UCSD-AML1 (cell line): Measurements from ENCODE around the gene MRPS26.
"Not testable (repeated sequence)": the region's sequence is repeated elsewhere in the genome, so short reads cannot be mapped to it uniquely, and the experiment has no call there.

Experiments used
- DNase-seq: peaks from one replicate; lab custom pipeline; 2025; ENCODE audit not compliant: unreplicated experiment; lab: John Stamatoyannopoulos, UW

The MRPS26 gene

DNA sequence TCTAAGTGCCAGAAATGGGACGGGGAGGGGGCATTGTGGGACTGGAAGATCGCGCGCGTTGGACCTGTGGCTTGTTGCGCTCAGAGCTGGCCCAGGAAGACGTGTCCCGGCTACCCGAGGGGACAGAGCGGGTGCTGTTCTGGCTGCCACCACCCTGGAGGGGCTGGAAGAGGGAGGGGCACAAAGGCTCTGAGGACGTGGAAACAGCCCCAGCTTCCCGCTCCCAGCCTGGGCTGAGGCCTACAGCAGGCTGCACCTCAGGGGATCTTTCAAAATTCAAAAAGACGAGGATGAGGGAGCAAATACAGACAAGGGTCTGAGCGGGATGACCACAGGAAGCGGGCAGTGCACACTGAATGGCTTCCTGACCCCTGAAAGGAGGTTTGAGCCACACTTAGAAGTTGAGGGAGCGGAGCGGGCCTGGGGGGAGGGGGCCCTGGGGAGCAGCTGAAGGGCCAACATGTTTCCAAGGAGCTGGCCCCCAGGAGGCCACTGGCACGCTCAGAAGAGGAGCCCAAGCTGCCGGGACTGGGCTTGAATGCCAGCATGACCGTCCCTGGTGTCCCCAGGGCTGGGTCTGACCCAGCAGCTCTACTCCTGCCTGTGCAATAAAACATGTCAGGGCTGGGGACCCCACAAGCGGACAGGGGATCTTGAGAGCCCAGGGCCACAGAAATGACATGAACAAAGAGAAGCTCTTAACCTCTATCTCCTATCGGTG lies 26.8 kb downstream of the MRPS26 start:
- no peak for DNase-seq

DNA sequence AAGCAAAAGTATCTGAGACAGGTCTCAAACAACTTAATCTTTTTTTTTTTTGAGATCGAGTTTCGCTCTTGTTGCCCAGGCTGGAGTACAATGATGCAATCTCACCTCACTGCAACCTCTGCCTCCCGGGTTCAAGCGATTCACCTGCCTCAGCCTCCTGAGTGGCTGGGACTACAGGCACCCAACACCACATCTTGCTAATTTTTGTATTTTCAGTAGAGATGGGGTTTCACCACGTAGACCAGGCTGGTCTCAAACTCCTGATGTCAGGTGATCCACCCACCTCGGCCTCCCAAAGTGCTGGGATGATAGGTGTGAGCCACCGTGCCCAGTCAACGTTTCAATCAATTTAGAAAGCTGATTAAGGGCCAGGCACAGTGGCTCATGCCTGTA lies 27.4 kb downstream of the MRPS26 start:
- not testable (repeated sequence) for DNase-seq

- peak; percentile 46 for DNase-seq
Measured at GRCh38 chr20:3074812-3075211, 29.0 kb downstream of the MRPS26 start.

DNA sequence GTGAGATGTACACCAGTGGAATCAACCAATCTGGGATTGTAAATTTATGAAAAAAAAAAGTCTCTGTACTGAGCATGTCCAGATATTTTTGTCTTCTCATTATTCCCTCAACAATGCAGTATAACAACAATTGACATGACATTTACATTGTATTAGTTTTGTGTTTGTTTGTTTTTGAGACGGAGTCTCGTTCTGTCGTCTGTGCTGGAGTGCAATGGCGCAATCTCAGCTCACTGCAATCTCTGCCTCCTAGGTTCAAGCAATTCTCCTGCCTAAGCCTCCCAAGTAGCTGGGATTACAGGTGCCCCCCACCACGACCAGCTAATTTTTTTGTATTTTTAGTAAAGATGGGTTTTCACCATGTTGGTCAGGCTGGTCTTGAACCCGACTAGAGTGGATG lies 29.5 kb downstream of the MRPS26 start:
- not testable (repeated sequence) for DNase-seq

GRCh38 chr20:3077618-3078134 lies 31.8 kb downstream of the MRPS26 start:
- peak; percentile 24 for DNase-seq

DNA sequence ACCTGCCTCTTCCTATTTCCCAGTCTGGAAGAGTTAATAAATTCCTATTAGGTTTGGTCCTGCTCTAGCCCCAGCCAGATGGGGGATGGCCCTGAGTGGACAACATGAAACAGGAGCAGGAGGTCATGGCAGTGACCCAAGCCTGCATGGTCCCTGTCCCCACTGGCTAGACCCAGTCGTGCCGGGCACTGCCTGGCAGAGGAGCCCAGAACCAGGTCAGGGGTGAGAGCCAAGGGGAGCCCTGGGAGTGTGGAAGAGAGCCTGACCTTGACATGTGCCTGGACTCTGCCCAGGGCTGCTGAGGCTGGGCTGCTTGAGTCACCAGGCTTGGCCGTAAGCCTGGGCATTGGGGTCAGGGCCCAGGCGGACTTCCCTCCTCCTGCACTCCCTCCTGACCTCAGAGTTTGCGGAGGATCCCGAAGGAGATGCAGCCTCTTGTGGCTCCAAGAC lies 35.1 kb downstream of the MRPS26 start:
- DNase-seq, result no peak

GRCh38 chr20:3081641-3082040 lies 35.8 kb downstream of the MRPS26 start:
- DNase-seq, result no peak

GRCh38 chr20:3082306-3082951 lies 36.6 kb downstream of the MRPS26 start:
- no peak for DNase-seq

DNA sequence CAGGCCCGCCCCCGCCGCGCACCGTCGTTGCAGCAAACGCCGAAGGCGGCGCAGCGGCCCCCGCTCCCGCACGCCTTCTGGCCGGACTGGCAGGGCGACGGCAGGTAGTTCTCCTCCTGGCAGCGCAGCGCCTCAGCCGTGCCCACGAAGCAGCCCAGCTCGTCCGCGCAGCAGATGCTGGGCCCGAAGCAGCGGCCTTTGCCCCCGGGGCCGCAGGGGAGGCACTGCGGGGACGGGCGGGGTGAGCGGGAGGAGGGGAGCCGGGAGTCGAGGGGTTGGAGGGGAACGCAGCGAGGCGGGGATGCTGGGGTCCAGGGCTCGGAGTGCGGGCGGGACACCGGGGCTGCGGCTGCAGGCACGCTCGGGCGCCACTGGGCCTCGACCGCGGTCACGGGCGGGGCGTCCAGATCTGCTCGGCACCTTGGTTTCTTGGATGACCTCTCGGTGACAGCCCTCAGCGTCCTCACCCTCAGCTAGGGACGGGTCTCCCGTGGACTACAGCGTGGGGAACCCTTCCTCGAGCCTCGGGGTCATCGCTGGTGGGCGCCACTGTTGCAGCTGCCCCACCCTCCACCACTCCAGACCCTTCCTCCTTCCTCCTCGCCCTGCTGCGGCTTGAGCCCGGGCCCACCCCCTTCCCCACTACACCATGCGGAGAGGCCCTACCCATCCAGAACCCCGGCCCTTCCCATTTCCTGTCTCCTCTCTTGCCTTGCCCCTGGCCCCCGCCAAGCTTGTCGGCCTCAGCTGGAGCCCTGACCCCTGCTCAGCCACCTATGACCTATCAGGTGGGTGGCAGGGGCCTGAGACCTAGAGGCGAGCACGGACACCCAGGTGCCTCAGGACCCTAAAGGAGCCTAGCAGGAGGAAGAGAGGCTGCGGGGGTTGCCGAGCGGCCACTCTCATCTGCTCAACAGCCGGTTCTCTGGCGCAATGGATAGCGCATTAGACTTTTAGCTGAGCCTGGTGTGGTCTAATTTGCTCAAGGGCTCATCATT lies 37.4 kb downstream of the MRPS26 start:
- no peak for DNase-seq

GRCh38 chr20:3084283-3084985 lies 38.6 kb downstream of the MRPS26 start, which contains the start of gene AVP:
Gene AVP (minus strand): TSS chr20:3084724. CDS start chr20:3084674, 50 bp downstream.
- DNase-seq, result no peak

- no peak for DNase-seq
Measured at GRCh38 chr20:3084986-3085360, 39.1 kb downstream of the MRPS26 start.

DNA sequence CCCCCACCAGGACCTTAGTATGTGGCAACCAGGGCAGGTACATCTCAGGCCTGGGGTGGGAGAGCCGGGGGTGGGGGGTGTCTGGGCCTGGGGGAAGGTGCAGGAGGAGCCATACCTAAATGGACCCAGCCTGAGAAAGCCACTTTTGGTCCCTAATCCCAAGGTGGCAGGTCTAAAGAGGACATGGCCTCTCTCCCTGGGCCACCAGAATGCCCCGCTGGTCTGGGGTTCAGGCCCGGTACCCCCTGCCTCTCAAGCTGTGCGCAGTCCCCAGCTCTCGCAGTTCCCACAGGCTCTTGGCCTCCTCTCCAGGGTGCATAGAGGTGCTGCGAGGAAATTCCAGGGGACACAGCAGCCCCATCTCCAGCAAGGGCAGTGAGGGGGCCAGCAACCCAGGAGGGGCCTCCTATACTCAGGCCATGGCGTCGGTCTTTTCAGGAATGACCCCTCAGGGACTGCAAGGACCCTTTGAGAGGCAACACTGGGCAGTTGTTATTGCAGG lies 39.8 kb downstream of the MRPS26 start:
- DNase-seq, result no peak

GRCh38 chr20:3088031-3088430 lies 42.2 kb downstream of the MRPS26 start:
- no peak for DNase-seq

GRCh38 chr20:3090565-3090964 lies 44.7 kb downstream of the MRPS26 start:
- no peak for DNase-seq

DNA sequence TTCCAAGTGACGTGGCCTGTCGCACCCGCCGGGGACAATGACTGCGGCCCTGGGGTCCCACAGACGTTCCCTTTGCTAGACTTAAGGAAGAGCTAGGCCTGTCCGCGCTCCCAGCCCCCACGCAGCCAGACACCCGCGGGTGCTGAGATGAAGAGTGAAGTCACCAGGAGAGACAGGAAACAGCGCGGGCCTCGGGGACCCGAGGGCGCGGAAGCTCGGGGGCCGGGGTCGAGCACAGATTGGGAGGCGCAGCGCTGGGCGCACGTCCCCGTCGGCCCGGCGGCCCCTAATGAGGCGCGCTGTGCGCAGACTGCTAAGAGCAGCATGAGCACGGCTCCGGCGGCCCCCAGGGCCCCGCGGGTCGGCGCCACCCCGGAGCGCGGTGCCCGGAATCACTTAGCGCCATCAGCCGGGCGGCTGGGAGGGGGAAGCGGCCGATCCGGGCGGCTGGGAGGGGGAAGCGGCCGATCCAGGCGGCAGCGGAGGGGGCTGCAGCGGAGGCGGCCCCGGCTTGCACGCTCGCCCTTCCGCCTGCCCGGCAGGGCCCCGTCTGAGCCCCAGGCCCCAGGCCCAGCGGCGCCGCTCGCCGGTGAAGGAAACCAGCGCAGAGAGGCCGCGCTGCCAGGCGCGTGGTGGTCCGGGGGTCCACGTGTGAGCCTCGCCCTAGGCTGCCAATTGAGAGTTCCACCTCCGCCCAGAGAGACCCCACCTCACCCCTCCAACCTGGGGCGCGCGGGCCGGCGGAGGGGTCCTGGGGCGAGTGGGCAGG lies 46.9 kb downstream of the MRPS26 start:
- DNase-seq, result no peak

DNA sequence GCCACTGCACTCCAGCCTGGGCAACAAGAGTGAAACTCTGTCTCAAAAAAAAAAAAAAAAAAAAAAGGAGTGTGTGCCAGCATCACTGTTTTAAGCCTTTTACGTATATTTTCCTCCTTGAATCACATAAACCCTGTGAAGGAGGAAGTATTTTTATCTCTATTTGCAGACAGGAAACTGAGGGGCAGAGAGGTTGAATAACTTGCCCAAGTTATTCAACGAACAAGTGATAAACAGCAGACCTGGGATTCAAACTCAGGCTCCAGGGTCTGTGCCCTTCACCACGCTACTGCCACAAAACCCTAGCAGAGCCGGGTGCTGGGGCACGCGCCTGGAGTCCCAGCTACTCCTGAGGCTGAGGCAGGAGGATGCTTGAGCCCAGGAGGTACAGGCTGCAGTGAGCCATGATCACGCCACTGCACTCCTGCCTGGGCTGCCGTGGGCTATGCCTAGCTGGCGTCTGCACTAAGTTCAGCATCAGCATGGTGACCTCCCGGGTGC lies 48.1 kb downstream of the MRPS26 start:
- peak; percentile 70 for DNase-seq

- DNase-seq, result no peak
Measured at GRCh38 chr20:3094848-3095629, 49.2 kb downstream of the MRPS26 start.
